NCI-H82 (cell line): ENCODE measurements around the gene DCHS2.
"Not testable (repeated sequence)": the region's sequence is repeated elsewhere in the genome, so short reads cannot be mapped to it uniquely, and the experiment has no call there.

Experiments
- DNase-seq: peaks from one replicate; lab custom pipeline; 2025; lab: John Stamatoyannopoulos, UW

DCHS2 gene

DNA sequence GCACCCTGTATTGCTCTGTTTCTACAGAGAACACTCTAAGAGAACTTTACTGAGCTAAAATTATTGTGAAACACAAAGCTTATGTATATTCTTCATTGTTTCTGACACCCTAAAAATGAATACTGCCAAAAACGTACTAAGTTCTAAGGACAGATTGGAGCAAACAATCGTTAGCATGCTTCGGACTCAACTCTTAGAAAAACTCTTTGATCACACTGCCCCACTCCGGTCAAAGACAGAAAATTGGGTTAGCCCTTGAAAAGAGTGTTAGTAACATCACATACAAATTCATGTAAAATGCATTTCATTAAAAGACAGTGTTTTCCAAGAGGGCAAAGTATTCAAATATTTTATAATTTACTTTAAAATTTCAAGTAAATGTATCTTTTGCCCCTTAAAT, 177.4 kb downstream of the DCHS2 start:
- peak; percentile 19 for DNase-seq

DNA sequence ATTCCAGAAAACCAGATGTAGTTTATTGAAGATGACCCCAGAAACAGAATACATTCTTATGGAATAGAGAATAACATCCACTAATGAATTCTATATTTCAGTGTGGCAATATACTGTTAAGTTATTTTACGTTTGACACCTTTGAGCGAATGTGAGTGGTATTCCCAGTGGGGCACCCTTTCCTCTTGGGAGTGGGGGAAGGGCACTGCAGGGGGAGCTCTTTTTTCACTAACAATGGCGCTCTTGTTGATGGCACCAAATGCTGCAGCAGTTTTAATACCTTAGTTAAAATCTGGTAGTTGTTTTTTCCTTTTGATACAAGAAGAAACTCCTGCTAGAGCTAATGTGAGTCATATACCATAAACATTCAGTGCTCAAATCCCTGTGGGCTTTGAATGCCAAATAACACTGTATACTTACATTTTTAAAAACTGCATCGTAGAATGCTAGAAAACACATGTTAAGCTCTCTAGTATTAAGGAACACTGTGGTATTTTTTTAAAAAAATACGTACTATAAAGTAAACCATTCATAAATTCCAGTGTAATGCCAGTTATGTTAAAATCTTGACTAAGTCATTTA, 178.5 kb downstream of the DCHS2 start:
- no peak for DNase-seq

DNA sequence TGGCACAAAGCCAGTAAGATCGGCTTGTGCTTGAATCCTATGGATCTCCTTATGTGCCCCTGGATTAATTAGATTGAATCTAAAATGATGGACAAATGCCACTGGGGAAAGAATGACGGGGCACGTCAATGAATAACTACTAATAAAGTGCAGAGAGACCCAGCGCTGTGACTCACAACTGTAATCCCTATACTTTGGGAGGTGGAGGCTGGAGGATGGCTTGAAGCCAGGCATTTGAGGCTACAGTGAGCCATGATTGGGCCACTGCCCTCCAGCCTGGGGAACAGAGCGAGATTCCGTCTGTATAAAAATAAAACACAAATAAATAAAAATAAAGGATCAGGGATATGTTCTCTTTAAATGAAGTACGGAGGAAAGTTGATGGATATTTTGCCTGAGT, 179.4 kb downstream of the DCHS2 start:
- DNase-seq, result peak; percentile 24

DNA sequence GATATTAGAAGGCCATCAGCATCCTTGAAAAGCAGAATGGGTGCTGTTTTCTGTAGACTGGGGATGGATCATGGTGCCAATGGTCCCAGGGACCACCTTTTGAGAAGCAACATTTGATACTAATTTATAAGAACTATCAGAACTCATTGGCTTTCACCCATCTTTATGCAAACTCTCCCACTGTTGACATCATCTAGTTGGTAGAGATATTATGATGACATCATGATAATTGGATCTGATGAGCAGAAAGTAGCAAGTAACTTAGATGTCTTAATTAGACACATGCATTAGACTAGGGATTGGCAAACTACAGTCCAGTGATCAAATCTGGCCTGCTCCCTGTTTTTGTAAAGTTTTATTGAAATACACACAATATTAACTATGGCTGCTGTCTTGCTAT, 181.0 kb downstream of the DCHS2 start:
- DNase-seq, result no peak

DNA sequence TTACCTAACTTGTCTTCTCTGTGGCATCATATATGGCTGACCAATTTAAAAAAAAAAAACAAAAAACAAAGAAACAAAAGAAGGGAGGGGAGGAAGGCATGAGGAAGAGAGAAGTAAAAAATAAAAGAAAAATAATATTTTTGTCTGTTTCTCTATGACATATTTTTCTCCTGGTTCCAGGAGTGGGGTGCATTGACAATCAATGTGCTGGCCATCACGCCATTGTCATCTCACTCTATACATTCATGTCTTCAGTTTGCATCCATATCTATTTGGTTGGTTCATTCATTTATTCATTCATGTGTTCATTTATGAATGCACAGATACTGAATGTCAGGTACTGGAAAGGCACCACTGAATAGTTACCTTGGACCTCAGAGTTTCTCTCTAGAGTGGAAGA, 183.4 kb downstream of the DCHS2 start:
- no peak for DNase-seq

DNA sequence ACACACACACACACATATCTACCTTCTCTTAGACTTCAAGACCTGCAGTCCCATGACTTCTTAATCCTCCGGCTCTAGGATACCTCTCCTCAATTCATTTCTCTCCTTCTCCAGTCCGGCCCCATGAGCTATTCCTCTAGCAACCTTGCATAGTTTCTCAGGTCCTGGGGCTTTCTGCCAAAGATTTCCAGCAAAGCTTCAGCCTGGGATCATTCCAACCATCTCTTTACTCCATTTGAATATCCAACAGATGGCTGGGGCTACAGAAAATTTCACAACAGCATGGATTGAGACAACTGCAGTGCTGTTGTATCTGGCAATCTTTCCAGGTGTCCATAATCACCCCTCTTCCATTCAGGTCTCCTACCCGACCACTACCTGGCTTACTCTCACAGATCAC, 184.1 kb downstream of the DCHS2 start:
- no peak for DNase-seq

DNA sequence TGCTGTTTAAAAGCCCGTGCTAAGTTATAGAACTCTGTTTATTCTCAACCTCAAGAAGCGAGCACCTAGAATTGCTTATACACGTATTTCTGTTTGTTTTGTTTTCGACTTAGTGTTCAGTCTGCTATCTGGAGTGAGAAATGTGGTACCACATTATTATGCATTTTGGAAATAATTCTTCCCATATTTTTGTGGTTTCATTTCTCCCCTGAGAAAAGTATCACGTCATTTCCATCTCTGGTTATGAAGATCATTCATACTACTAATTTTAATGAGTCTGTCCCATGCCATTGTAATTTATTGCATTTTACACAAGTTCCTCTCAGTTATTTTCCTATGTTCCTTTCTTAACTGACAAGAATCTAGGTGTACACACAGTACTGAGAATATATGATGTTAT, 186.0 kb downstream of the DCHS2 start:
- DNase-seq, result no peak

DNA sequence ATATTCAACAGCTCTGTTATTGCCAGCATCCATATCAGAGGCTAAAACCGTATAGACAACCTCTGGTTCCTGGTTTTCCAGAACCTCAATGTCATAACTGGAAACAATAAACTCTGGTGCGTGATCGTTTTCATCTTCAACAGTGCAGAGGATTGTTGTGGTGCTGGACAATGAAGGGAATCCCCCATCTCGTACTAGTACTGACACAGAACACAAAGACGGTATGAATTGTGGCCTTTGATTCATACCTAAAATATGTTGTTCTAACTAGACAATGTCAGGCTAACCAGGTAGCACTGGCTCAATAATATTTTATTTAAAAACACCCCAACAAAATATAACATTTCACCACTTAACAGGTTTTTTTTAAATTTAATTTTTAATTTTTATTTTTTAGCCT, 186.9 kb downstream of the DCHS2 start:
- no peak for DNase-seq

DNA sequence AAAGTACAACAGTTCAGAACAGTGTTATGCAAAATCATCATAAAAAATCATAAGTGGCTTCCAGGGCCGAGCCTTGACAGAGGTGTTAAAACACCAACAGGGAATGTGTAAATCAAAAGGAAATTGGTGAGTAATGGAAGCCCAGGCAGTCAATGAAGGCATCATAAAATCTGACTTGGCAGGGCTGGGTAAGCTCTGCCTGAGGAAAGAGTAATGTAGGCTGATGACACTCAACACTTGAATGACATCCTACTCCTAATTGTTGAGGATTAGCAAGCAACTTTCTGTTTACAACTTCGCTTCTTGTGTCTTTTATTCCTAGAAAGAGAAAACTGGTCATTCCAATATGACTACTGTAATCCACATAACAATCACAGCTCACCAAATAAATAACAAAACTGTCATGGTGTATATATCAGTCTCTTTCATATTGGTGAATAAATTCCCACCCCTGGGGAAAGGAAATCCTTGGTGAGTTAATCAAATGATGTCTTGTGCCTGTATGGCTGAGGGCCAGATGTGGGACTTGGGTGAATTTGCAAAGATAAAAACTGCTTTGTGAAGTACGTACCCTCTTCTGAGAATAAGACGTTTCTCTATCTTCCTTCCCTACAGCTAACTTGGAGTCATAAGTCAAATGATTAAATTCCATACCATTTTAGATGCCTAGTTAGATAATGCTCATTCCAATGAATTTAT, 196.8 kb downstream of the DCHS2 start:
- DNase-seq, result no peak

DNA sequence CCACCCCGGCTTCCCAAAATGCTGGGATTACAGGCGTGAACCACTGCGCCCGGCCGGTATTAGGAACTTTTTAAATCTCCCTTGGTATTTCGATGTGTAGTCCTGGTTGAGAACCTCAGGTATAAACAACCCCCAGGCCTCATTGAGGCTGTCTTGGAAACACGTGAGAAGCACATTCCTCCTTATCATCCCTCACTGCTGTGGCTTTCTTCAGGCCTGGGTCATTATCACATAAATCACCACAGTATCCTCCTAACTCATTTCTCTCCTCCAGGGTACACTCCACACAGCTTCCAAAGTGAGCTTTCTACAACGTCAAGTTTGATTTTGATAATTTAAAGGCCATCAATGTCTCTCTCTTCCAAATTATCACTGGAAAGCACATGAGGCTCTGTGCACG, 198.2 kb downstream of the DCHS2 start:
- no peak for DNase-seq

DNA sequence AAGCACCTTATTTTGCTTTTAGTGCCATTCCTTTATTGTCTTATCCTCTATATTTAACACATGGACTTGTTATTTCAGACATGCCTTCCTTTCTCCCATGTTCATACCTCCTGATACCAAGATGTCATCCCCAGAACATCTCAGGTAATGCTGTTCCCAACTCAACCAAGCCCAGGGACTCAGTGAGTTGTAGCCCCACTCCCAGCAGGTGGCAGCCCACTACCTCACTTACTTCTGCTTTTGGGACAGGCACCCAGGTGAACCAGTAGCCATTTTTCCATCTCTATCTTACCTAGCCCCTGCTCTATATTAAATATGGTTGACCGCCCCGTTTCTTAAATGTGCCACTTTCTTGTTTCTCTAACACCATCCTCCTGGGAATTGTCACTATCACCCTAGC, 199.0 kb downstream of the DCHS2 start:
- DNase-seq, result no peak

DNA sequence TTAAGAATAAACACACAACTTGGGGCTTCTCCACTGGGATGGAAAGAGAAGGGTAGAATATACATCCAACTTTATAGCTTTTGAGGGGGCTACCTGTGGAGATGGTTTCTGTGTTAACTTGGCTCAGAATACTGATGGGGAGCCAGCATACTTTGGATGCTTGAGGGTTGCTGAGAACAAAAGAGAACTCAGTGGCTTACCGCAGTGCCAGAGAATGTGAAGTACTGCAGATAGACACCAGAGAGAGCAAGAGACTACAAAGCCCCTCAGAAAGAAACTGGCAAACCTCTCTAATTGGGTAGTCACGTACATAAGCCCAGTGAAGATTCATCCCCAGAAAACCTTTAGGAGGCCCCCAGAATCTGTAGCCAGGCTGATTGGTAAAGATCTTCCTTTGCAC, 214.4 kb downstream of the DCHS2 start:
- no peak for DNase-seq

DNA sequence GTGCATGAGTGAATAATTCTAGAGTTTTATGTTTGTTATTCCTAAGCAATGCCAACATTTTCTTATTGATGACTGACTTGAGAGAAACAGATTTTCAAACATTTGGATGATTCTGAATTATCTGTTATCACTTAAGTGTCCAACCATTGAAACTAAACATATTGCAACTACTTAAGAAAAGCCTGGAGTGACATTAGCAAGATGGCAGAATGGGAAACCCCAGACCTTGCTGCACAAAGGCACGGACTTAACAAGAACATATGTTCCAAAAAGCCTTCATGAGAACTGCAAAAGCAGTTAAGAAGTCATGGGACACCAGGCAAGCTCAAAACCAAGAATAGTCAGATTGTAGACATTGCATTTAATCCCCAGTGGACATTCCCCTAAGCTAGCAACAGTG, 215.1 kb downstream of the DCHS2 start:
- DNase-seq, result no peak

DNA sequence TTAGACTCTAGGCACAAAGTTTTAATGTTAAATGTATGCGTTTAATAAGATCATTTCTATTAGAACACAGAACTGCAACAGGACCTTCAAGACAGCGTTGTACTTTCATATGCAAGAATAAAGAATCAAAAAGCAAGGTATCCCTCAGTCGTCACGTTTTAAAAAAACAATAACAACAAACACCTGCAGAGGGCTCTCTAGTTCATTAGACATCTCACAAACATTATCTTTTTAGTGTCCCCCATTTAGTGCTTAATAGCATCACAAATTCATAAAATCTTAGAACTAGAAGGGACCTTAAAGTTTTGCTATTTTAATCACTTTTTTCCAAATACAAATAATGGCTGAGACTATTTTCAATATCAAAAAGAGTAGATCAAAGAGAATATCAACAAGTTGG, 236.6 kb downstream of the DCHS2 start:
- no peak for DNase-seq

DNA sequence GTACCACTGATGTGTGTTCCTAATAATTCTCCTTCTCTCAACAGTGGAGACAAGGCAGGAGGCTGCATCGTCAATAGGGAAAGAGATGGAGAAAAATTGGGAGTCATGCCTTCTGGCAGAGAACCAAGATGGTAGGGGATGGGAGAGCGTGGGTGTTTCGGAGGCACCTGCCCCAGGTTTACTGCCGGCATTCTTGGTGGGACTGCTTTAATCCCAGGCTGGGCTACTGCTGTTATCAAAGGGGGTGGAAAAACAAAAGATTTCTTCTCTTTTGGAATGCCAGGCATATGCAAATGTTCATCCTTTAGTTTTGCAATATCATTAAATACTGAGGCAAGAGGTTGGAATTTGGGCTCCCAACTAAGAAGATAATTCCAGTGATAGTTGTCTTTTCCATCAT, 257.0 kb downstream of the DCHS2 start:
- no peak for DNase-seq

DNA sequence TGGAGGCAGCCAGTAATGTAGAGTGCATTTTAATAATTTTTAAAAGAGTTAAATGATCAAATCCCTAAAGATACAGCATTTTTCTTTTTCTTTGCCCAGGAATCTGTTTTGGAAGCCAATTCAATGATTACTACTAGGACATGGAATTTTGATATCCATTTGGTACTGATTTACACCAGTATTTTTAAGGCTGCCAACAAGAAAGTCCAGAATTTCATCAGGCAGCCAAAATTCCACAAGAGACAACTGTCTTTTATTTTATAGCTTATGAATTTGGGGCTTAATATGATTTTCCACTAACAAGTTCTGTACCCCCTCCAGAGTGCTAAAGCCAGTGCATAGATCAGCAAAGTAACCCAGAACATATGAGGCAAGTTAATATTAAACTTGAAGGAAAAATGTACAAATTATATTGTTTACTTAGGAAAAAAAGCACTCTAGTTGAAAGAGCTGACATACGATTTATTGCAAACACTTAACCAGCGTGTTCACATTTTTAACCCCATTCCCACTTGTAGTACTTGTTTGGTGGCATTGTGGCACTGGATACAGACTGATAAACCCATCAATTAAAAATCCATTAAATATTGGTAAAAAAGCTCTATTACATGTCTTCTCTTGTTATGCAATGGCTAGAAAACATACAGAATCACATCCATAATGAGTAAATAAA, 259.7 kb downstream of the DCHS2 start:
- DNase-seq, result no peak

DNA sequence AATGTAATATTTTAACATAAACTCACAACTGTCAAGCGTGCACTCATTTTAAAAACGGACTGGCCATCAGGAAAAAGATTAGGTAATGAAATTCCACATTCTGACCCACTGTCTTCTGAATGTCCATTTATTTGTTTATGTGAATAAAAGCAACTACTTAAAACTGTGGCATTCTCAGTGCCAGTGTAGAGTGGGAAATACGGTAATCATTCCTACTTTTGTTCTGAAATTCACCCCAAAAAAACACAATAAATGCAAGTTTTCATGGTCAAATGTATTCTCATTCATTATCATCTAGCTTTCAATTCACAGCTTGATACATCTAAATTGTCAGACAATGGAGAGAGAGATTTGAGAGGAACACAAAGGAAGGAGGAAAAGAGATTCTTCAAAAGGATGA, 260.9 kb downstream of the DCHS2 start:
- DNase-seq, result no peak

DNA sequence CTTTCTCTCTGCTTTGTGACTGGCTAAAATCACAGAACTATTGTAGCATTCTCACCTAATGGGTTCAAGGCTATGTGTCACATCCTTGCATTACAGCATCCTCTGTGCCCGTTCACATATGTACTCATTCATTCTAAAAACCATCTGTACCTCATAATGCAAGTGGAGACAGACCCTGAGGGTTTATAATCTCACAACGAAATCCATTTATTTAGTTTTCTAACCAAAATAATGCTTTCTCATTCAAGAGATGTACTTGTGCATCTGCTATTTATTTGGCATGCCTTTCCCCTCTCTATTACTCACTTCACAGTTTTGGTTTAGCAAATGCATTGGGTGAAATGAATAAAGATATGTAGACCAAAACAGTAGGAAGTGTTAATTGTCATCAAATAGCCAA, 261.5 kb downstream of the DCHS2 start:
- no peak for DNase-seq

DNA sequence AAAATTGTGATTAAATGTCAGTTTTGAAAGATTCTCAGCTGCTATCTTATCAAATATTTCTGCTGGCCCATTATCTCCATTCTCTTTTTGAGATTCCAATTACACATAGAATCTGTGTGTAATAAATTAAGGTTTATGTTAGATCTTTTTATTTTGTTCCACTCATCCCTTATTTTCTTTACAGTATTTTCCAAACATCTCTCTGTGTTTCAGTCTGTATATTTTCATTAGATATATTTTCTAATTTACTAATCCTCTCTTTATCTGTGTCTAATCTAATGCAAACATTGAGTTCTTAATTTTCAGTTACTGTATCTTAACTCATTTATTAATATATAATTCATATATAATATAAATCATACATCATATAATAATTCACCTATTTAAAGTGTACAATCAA, 268.7 kb downstream of the DCHS2 start:
- no peak for DNase-seq

DNA sequence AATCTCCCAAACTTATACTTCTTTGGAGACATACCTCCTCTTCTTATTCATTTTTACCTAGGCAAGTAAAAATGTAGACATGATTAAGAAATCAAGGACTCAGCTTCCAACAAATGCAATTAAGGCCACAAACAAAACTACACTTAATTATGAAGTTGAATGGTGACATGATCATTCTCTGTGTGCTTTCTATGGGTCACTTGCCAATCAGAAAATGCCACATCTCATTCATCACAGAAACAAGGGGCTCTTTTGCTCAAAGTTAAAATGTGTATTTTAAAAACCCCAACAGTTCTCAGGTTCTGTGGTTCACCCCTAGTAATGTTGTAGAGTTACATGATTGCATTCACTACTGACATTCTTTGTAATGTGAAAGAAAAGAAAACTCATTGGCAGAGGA, 273.5 kb downstream of the DCHS2 start:
- no peak for DNase-seq

DNA sequence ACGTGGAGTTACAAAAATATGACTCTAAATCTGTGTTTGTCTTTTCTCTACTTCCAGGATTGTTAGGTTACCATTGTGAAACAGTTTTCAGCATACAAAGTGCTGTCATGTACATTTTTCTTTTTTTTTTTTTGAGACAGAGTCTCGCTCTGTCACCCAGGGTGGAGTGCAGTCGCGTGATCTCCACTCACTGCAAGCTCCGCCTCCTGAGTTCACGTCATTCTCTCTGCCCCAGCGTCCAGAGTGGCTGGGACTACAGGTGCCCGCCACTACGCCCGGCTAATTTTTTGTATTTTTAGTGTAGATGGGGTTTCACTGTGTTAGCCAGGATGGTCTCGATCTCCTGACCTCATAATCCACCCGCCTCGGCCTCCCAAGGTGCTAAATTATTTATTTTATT, 274.2 kb downstream of the DCHS2 start:
- DNase-seq, result not testable (repeated sequence)

DNA sequence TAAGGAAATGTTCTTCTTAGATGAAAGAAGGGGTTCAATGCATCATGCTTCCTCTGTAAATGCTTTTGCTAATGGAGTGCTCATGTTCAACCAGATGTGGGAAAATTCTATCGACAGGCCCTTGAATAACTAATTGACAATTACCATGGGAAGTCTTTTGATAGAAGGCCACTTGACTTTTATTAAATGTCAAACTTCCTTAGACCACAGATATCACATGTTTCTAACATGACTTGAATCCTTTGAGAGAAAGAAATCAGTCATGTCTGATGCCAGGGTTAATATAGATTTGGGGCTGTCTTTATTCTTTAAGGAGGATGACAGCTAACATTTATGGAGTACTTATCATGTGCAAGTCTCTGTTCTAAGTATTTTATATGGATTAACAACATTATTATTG, 280.1 kb downstream of the DCHS2 start:
- DNase-seq, result no peak

DNA sequence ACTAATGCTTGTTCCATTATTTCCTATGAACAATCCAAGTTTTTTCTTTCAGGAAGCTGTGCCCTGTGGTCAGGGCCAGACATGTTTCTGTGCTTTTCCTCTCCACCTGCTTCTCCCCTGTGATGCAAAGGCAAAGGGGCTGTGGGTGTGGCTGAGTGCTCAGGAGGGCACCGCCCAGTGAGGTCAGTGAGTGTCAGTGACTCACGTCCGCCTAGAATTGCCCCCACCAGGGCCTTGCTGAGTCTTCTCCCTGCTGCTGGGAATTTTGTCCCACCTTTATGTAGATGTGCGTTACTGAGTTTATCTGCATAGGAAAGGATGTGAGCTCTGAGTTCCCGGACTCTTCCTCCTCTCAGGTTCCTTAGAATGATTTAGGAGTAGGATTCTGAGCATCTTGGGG, 283.2 kb downstream of the DCHS2 start:
- no peak for DNase-seq

DNA sequence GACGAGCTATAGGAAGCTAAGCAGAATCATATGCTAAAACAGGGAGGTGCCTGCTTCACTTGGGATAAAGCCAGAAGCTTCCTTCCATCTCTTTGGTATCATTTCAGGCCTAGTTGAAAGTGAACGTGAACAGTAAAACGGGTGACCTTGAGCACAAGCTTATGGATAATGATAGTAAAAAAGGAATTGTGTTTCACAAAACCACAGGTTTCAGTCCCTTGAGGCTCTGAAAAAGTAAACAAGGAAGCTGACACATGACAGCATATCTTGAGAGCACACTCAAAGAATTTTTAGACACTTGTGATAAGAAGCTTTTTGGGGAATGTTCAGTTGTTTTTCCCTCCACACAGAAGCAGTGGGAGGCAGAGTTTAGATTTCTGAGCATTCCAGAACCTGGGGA, 286.1 kb downstream of the DCHS2 start:
- DNase-seq, result no peak
